ENCODE results near the gene GABBR2.

Gene GABBR2

DNA sequence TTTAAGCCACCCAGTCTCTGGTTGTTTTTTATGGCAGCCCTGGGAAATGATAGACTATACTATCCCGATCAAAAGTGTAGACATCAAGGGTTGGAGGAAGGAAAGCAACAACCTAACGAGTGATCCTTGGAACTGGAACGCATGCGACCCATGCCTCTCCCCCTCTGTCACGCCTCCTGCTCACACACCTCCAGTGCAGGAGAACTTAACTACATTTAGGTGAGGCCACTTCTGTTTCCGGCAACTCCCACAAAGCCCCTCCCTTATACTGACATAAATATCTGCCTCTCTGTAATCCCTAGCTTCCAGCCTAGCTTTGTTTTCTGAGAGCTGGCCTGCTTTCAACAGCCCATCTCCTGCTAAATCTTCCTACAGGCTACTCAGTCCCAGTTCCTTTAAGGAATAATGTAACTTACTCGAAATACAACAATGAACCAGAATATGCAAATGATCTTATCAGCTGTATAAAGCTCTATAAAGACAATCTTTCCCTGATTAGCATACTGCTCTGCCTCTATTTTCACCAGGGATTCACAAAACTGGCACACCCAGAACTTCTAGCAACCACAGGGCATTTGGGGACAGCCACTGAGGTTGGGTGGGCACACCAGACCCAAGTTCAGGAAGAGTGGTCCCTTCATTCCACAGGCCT, 73.9 kb downstream of the GABBR2 start:
- no peak for DNase-seq (ENCODE audit: low read depth)

DNA sequence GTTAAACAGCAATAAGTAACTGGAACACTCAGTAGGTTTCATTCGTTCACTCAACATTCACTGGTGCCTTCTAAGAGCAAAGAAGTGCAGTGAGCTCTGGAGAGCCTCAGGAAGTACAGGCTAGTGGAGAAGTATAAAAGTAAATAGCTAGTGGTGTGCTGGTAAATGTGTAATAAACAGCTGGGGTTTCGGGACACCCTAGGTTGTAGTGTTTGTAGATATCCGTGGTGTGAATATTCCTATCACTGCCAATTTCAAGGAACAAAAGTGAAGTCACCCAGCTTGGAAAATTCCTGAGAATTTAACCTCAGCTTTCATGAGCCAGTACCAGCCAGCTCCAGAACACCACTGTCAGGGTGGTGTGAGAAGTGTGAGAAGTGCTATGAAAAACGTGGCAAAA, 75.9 kb downstream of the GABBR2 start:
- no peak for DNase-seq (ENCODE audit: low read depth)

DNA sequence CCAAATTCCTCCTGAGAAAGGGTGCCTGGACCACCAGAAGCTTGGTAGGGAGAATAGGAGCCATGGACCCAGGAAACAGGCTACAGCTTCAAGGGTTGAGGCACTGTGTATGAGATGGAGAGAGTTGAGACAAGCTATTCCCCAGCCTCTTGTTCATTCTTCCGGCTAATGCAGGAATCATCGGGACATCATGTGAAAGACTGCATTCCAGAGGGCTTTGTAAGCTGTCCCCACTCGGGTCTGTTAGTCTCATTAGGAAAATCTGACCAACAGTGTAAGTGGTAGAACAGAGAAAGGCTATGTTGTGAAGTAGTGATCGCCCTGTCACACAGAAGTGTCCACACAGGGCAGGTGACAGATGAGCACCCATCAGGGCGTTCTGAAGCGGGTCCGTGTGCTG, 81.4 kb downstream of the GABBR2 start:
- DNase-seq (ENCODE audit: low read depth), result no peak

DNA sequence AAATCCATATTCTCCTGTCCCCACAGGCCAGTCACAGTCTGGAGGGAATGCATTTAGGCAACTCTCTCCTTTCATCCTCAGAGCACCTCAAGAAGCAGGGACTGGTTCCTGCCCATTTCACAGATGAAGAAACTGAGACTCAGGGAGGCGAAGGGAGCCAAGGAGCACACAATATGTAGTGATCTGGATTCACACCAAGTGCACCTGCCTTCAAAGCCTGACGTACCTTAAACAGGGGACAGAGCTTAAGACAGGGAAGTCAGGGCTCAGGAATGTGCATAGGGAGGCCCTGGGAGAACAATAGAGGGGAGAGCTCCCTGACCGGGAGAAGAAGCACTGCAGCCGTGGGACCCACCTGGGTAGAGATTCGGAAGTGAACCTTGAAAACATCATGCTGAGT, 83.0 kb downstream of the GABBR2 start:
- no peak for DNase-seq (ENCODE audit: low read depth)

DNA sequence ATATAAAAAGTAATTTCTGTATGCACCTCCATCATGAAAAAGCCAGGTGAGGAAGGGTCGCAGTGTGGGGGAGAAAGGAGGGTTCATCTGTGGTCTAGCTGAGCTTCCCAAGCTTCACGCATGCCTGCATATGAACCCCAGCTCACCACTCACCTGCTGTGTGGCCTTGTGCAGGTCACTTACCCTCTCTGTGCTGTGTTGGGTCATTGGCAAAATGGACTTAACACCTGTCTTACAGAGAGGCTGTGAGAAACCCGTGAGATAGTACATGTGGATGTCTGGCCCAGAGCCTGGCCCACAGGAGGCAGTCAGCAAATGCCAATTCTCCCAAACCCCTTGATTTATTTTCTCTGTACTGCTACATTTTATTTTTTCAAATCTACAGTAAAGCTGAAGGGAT, 88.9 kb downstream of the GABBR2 start:
- DNase-seq (ENCODE audit: low read depth), result no peak

DNA sequence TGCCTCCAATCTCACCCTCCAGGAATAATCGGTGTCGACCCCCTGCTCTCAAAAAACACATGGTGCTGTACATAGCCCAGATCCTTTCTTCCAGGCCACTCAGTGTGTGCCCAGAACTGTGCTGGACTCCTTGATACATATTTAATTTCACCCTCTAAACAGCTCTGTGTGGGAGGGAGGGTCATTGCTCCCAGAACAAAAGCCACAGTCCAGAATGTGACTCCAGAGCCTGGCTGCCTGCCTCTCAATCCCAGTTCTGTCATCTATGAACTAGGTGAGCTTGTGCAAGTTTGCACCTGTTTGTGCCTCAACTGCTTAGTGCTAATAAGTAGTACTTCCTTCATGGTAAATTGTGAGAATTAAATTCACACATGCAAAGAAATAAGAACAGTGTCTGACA, 93.1 kb downstream of the GABBR2 start:
- DNase-seq (ENCODE audit: low read depth), result no peak

DNA sequence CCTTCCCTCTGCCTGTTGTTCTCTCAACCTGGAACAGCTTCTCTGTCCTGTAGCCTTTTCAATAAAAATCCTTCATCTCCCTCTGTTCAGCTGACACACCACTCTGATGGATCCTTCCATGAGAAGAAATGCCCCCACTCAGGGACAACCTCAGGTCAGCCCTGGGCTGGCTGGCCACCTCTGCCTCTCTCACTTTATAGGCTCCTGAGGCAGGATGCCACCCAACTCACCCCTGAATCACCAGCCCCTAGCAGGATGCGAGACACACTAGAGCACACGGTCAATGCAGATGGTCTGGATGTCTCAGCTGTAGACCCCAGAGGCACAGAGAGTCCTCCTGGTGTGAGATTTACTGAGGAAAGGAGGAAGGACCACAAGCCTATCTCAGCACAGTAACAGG, 93.8 kb downstream of the GABBR2 start:
- no peak for DNase-seq (ENCODE audit: low read depth)

DNA sequence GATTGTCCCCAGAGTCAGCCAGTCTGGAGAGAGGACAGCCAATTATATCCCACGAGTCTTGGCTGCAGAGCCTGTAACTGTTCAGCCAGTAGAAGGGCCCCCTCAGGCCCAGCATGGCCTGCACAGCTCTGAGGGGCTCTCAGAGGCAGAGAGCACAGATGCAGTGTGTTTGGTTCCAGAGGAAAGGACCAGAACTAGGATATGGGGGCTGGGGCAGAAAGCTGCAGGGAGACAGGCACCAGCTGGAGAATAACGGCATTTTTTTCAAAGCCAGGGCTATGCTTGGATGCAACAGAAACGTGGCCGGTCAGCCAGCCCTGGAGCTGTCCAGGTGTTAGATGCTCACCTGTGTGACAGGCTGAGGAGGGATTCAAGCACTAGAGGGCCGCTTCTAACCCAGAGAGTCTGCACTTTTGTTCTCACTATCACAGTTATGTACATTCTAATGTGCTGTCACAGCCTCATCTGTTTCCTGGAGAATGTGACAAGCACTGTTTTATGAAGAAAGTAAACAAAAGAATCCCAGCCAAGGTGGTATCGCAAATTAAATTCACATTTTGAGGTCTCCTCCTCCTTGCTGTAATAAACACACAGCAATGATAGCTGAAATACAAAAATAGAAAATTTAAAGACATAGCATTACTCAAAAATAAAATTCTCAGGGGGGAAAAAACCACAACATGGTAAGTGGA, 96.5 kb downstream of the GABBR2 start:
- no peak for DNase-seq (ENCODE audit: low read depth)

DNA sequence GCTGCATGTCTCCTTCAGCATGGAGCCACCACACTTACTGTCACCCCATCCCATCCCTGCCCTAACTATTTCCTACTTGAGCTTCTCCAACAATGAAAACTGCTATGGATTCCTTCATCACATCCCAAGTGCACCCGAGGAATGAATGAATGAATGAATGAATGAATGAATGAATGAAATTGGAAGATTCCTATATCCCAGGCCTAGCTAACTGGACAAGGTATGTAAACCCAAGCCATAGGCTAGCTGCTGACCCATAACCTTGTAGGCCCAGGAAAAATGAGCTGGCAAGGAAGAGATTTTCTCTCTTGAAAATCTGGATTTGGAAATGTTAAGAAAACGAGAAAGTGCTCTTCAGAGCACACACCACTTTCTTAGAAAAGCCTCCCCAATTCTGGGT, 97.4 kb downstream of the GABBR2 start:
- DNase-seq (ENCODE audit: low read depth), result no peak

DNA sequence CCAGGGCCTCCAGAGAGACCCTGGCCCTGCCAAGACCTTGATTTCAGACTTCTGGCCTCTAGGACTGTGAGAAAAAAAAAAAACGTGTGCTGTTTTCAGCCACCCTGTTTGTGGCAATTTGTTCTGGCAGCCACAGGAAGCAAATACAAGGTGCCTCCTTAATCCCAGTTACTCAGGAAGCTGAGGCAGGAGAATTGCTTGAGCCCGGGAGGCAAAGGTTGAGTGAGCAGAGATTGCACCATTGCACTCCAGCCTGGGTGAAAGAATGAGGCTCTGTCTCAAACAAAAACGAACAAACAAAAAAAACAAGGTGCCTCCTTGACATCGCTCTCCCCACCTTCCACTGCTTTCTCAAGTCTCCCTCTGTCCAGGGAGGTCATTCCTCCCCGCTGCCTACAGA, 98.0 kb downstream of the GABBR2 start:
- no peak for DNase-seq (ENCODE audit: low read depth)

DNA sequence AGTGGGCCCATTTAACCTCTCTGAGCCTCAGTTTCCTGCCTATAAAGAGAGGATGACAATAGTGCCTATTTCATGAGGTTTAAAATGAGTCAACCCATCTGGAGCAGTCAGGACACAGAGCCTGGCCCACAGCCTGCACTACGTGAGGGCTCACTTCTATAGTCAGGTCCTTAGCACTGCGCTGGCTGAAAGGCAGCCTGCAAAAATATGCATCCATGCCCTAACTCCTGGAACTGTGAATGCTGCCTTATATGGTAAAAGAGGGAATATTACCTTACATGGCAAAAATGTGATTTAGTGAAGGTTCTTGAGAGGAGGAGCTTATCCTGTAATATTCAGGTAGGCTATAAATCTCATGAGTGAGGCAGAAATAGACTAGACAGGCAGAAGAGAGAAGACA, 98.5 kb downstream of the GABBR2 start:
- no peak for DNase-seq (ENCODE audit: low read depth)

DNA sequence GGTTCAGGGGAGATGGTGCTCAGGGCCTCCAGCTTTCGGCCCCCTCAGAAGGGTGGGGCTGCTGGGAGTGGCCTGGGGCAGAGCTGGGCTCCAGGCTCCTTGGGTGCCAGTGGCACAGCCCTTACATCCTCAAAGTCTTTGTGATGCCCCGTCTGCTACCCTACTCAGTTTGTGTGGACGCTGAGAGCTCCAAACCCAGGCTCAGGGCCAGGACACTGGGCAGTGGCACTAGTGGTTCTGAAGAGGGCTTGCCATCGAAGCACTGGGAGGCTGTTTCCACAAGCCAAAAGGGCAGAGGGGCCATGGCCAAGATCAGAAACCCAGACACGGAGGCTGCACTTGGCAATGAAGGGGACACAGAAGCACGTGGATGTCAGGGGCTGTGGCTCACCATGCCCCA, 99.1 kb downstream of the GABBR2 start:
- no peak for DNase-seq (ENCODE audit: low read depth)

DNA sequence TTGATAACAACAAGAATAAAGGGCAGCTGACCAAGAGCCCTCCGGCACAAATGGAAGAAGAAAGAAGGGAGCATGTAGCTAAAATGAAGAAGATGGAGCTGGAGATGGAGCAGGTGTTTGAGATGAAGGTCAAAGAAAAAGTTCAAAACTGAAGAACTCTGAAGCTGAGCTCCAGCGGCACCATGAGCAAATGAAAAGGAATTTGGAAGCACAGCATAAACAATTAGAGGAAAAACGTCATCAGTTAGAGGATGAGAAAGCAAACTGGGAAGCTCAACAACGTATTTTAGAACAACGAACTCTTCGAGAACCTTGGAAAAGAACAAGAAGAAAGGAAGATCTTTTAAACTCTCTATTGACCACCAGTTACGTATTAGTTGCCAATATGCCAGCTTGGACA, 100.9 kb downstream of the GABBR2 start:
- DNase-seq (ENCODE audit: low read depth), result no peak

DNA sequence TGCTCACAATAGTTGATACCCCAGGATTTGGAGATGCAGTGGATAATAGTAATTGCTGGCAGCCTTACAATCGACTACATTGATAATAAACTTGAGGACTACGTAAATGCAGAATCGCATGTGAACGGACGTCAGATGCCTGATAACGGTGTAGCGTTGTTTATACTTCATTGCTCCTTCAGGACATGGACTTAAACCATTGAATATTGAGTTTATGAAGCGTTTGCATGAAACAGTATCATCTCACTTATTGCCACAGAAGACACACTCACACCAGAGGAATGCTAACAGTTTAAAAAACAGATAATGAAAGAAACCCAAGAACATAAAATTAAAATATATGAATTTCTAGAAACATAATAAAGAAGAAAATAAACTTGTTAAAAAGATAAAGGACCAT, 101.6 kb downstream of the GABBR2 start:
- DNase-seq (ENCODE audit: low read depth), result no peak

DNA sequence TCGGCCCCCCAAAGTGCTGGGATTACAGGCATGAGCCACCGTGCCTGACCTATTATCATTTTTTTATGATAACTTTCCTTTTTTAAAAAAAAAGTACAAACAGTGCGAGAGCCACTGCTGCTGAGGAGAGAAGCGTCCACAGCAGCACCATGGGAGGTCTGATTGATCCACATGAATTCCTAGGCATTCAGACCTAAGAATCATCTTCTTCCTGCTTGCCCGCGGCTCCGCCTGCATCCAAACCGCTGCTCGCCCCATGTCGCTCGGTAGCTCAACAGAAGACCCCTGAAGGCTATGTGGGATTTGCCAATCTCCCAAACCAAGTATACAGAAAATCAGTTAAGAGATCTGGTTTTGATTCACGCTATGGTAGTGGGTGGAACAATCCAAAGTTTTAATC, 102.0 kb downstream of the GABBR2 start:
- no peak for DNase-seq (ENCODE audit: low read depth)

DNA sequence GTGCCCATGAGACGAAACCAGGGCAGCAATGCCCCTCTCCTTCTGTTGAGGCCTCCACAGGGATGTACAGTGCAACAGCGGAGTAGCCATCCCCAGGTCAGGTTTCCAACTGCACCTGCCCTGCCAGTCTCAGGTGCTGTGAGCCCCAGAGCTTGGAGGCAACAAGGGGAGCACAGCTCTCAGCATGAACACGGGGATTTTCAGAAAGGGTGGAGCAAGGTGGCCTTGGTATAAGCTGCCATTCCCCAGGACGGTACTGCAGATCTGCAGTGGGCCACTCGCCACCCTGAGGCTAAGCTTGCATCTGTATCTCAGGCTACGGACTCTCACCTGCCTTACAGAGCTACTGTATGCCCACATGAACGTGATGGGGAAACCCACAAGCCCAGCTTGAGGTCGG, 103.6 kb downstream of the GABBR2 start:
- DNase-seq (ENCODE audit: low read depth), result no peak

DNA sequence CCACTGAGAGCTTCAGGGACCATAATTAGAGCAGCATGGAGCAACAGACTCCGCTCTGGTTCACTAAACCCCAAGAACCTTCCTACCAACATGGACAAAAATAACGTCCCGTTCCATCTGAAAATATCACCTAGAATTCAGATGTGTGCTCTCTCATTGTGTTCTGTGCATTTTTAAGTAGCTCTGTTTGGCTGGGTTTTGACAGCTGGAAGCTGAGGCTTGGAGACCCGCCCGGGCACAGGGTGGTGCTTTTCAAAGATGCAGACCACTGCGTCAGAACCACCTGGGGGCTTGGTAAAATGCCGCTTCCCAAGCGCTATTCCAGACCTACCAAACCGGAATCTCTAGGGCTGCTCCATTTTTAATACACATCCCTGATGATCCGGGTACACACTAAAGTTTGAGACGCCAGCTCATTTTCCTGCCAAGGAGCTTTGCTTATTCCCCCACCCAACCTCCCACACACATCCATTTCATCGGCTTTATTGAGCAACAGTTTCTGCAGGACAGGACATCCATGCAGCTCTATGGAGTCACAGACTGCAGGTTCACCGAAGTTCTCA, 104.8 kb downstream of the GABBR2 start:
- DNase-seq (ENCODE audit: low read depth), result no peak

DNA sequence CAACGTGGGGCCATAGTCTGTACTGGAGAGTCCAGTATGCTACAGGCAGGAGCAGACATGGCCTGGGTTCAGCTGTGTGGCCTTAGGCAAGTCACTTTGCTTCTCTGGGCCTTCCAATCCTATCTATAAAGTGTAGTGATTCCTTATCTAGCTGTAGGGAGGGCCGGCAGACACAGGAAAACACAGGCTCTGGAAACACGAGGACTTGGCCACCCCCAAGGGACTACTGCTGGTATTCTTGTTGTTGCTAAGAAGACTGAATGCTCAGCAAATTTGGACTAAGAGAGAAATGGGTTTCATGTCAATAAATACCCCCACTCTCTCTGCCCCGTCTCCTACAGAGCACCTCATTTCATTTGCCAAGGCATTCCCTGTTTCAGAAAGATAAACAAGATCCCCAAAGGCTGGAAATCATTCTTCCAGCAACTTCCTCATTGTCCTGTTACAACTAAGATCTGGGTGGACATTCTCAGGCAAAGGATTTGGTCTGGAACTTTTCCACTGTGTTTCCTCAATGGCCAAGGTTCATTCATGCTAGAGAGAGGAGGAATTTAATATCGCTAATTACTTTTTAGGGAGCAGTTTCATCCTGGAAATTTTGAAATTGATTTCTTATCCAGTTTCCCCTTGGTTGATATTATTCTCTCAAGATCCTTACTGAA, 105.8 kb downstream of the GABBR2 start:
- no peak for DNase-seq (ENCODE audit: low read depth)

DNA sequence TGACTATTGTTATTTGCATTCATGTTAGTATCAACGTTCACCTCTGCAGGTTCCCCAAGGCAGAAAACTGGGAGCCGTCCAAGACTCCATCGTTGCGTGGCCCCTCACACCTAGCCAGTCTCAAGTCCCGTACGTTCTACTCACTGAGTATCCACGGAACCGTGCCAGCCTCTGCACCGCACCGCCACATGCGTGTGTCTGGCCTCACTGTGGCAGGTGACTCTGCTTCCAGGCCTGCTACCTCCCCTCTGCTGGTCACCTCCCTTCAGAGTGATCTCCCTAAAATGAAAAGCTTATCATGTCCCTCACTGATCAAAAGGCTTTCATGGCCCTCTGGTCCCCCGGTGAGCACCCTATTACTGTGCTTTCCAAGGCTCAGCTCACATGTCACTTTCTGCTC, 108.1 kb downstream of the GABBR2 start:
- no peak for DNase-seq (ENCODE audit: low read depth)

DNA sequence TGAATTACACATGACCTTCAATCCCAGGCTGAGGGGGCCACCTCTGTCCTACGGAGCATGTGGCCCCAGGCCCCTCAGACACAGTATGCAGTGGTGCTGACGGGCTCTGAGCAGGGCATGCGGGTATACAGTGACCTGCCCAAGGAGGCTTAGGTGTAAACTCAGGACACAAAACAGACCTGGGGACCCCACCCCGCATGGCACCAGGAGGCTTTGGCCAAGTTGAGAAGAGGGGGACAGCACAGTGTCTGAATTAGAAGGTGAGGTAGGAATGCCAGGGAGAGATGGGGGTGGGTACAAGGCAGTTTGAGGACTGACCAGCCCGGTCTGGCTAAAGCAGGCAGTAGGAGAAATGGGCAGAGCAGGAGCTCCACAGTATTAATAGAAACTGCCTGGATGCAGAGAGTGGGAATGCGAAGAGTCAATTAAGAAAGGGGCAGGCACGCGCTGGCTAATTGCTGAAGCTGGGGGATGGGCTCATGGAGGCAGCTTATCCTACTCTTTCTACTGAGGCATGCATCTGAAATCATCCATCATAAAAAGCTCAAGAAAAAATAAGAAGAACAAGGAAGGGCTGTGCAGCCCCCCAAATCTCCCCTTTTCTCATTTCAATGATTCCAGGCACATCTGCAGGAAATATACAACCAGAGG, 109.0 kb downstream of the GABBR2 start:
- DNase-seq (ENCODE audit: low read depth), result no peak

DNA sequence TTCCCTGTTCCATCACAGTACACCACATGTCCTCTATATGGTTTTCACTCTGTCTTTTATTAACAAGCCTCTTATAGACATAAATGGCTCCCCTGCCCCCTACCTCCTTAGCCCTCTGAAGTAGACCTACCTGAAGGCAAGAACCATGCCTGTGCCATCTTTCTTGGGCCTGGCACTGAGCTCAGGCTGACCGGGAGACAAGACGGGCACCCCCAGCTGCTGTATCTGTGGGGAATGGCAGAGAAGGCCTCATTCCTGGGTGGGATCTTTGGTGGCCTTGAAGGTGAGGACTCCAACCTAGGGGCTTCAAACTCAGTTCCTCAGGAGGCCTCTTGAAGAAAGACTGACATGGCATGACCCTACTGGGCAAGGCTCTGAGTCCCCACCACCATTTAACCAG, 109.9 kb downstream of the GABBR2 start:
- no peak for DNase-seq (ENCODE audit: low read depth)

DNA sequence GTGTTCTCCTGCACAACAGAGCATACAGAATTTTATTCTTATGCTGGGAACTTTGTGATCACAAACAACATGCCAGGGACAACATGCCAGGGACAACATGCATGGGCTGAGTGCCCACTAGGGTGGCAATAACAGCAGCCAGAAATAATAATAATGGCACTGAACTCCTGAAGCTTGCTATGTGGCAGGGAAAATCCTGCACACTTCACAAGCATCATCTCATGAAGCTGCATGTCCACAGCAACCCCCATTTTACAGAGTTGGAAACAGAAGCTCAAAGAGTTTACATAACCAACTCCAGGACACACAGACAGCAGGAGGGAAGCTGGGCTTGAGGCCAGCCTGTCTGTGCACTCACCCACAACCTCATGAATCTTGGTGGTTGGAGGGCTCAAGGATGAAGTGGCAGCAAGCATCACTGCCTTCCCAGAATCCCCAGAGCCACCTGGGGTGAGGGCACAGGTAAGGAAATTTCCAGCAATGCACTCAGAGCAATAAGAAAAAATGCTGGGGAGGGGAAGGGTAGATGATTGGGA, 111.4 kb downstream of the GABBR2 start:
- no peak for DNase-seq (ENCODE audit: low read depth)

DNA sequence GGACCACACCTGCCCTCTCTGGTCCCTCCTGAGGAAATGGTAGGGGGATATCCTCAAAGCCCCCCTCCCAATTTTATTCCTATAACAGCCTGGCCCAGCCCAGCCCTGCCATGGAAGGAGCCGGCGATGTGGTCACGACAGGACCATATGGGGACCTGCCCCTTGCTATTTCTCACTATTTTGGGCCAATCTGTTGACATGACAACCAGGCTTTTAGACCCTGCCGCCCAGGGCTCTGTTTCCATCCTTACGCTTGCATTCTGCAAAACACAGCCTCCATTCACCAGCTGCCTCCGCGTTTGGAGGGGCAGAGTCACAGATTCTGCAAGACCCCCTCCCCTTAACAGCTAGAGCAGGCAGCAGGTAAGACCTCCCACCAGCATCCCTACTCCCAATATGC, 112.2 kb downstream of the GABBR2 start:
- no peak for DNase-seq (ENCODE audit: low read depth)
